NT2/D1 (cell line): ENCODE measurements around the gene IL12RB1.
"Not testable (repeated sequence)": the region's sequence is repeated elsewhere in the genome, so short reads cannot be mapped to it uniquely, and the experiment has no call there.

Experiments
- DNase-seq: peaks from one replicate; pipeline ENCODE4 v3.0.0-alpha.2; 2011; ENCODE audit warnings: low read depth, low spot score
- H3K27me3 ChIP-seq: 2 replicates; pipeline ENCODE4 v1.6.0; 2011; ENCODE audit warnings: mild to moderate bottlenecking; ENCODE audit not compliant: insufficient read length, insufficient read depth
- H3K36me3 ChIP-seq: 2 replicates; pipeline ENCODE4 v1.6.1; 2011; ENCODE audit warnings: mild to moderate bottlenecking, low read length, mixed read lengths; ENCODE audit not compliant: insufficient read depth, insufficient read length
- H3K4me1 ChIP-seq: 2 replicates; pipeline ENCODE4 v1.5.1; 2011; ENCODE audit not compliant: insufficient read depth, insufficient read length
- H3K4me3 ChIP-seq: 2 replicates; pipeline ENCODE4 v1.5.1; 2011; ENCODE audit warnings: low read depth; ENCODE audit not compliant: insufficient read length
- H3K9ac ChIP-seq: 2 replicates; pipeline ENCODE4 v1.6.0; 2011; ENCODE audit warnings: low read depth; ENCODE audit not compliant: insufficient read length
- H3K9me3 ChIP-seq: 2 replicates; pipeline ENCODE4 v1.5.1; 2011; ENCODE audit warnings: mild to moderate bottlenecking, low read length; ENCODE audit not compliant: insufficient read depth
- SUZ12 ChIP-seq: IDR thresholded peaks from 2 replicates; pipeline ENCODE4 v1.6.1; 2011; ENCODE audit not compliant: insufficient read length, insufficient read depth; ENCODE audit errors: extremely low read depth
- YY1 ChIP-seq: IDR thresholded peaks from 2 replicates; pipeline ENCODE4 v1.6.1; 2011; ENCODE audit not compliant: insufficient read length, insufficient read depth
- ZNF274 ChIP-seq: IDR thresholded peaks from 2 replicates; pipeline ENCODE4 v1.6.1; 2011; ENCODE audit warnings: mild to moderate bottlenecking, low read depth, low read length

Gene IL12RB1

DNA sequence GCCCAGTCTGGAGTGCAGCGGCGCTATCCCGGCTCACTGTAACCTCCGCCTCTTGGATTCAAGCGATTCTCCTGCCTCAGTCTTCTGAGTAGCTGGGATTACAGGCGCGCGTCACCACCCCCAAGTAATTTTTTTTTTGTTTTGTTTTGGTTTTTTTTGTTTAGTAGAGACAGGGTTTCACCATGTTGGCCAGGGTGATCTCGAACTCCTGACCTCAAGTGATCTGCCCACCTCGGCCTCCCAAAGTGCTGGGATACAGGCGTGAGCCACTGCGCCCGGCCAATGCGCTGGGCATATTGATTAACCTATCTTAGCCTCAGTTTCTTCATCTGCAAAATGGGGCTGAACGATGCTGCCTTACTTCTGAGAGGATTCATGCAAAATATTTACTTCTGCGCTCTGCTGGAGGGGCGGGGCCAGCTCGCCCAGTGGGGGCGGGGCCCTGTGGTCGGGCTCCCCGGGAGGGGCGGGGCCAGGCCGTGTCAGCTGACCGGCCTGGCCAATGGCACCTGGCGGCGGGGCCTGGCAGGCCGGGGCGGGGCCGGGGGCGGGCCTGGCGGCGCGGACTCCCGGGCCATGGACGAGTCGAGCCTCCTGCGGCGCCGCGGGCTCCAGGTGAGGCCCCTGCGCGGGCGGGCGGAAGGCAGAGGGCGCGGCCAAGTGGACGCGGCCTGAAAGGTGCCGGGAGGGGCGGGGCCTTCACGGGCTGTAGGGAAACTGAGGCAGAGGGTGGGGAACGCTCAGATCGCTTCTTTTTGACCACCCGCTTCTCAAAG, 10.7 kb upstream of the IL12RB1 start, which contains the start of gene MAST3:
Gene MAST3, plus strand, starts transcription at position 562 of the 776 bp plus-strand sequence. Its CDS starts 15 bp downstream, at position 577.
- Histone ChIP-seq H3K9ac (peak within 1 kb of the TSS; percentile 66), H3K4me3 (peak within 1 kb of the TSS; percentile 22), H3K27me3 (peaks cover 16% of the 10 kb centered on the region), H3K36me3 (no peaks in the 10 kb centered on the region), H3K9me3 (no peaks in the 10 kb centered on the region), H3K4me1 (peaks cover 21% of the 10 kb centered on the region)
- peak; percentile 66 for DNase-seq
- TF ChIP-seq ZNF274 (no peak), YY1 (no peak), SUZ12 (no peak)

GRCh38 chr19:18096258-18096657, 9.5 kb upstream of the IL12RB1 start:
- peaks cover 19% of the 10 kb centered on the region for H3K4me1 ChIP-seq
- no peak for DNase-seq
- TF ChIP-seq YY1 (no peak), ZNF274 (no peak), SUZ12 (no peak)
- H3K4me3 ChIP-seq, result no peak overlapping the region
- H3K27me3 ChIP-seq, result peaks cover 16% of the 10 kb centered on the region
- no peaks in the 10 kb centered on the region for H3K9me3 ChIP-seq
- no peak overlapping the region for H3K9ac ChIP-seq
- no peaks in the 10 kb centered on the region for H3K36me3 ChIP-seq

DNA sequence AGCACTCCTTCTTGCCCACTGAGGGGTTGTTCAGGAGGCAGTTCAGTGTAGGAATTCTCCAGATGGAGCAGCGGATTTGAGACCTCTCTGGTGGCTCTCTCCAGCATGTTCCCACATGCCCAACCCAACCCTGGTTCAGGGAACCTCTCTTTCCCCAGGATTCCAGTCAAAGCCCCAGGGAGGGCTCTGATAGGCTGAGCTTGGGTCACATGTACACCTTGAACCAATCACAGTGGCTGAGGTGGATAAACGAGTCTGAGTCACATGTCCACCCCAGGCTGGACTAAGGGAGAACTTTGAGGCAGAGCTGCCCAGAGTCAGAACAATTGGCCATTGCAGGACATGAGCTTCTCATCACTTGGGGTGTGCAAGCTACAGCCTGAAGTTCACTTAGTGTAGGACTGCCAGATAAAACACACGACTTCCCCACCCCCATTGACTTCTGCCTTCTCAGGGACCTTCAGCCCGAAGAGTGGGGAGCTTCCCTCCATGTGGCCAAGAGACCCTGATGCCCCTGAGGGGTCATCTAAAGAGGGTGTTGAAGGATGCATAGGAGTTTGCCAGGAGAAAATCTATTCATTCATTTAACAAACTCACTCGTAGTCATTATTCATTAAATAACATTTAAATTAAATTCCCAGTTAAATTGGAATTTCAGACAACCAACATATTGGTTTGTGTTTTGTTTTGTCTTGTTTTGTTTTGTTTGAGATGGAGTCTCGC, 6.9 kb upstream of the IL12RB1 start:
- Histone ChIP-seq H3K9ac (no peak overlapping the region), H3K4me1 (peaks cover 7% of the 10 kb centered on the region), H3K27me3 (peaks cover 8% of the 10 kb centered on the region), H3K9me3 (no peaks in the 10 kb centered on the region), H3K36me3 (no peaks in the 10 kb centered on the region), H3K4me3 (no peak overlapping the region)
- DNase-seq, result peak; percentile 38
- no peak for TF ChIP-seq SUZ12
- no peak for TF ChIP-seq ZNF274
- TF ChIP-seq YY1, result no peak

- DNase-seq, result no peak
- Histone ChIP-seq H3K9ac (no peak overlapping the region), H3K9me3 (no peaks in the 10 kb centered on the region), H3K4me1 (no peaks in the 10 kb centered on the region), H3K36me3 (no peaks in the 10 kb centered on the region), H3K27me3 (no peaks in the 10 kb centered on the region), H3K4me3 (no peak overlapping the region)
- no peak for TF ChIP-seq ZNF274
Observed at GRCh38 chr19:18091217-18091608, 4.5 kb upstream of the IL12RB1 start.

- DNase-seq, result no peak
- Histone ChIP-seq H3K4me3 (no peak overlapping the region), H3K27me3 (no peaks in the 10 kb centered on the region), H3K9me3 (no peaks in the 10 kb centered on the region), H3K36me3 (no peaks in the 10 kb centered on the region), H3K4me1 (no peaks in the 10 kb centered on the region), H3K9ac (no peak overlapping the region)
- TF ChIP-seq ZNF274, result no peak
- TF ChIP-seq YY1, result no peak
- no peak for TF ChIP-seq SUZ12
Observed at GRCh38 chr19:18090545-18091216, 3.9 kb upstream of the IL12RB1 start.

- Histone ChIP-seq H3K9me3 (no peaks in the 10 kb centered on the region), H3K4me1 (no peaks in the 10 kb centered on the region), H3K4me3 (no peak overlapping the region), H3K9ac (no peak overlapping the region), H3K27me3 (no peaks in the 10 kb centered on the region), H3K36me3 (no peaks in the 10 kb centered on the region)
- TF ChIP-seq YY1 (no peak), SUZ12 (no peak), ZNF274 (no peak)
- DNase-seq, result no peak
Observed at GRCh38 chr19:18089726-18090125, 3.0 kb upstream of the IL12RB1 start.

DNA sequence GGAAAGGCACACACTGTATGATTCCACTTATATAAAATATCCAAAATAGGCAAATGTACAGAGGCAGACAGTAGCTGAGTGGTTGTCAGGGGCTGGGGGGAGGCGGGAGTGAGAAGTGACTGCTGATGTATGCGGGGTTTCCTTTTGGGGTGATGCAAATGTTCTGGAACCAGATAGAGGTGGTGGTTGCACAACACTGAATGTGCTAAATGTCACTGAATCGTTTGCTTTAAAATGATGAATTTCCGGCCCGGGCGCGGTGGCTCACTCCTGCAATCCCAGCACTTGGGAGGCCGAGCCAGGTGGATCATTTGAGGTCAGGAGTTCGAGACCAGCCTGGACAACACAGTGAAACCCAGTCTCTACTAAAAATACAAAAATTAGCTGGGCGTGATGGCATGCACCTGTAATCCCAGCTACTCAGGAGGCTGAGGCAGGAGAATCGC, 2.4 kb upstream of the IL12RB1 start:
- H3K27me3 ChIP-seq, H3K36me3 ChIP-seq, H3K4me1 ChIP-seq, H3K9ac ChIP-seq, DNase-seq, H3K9me3 ChIP-seq, H3K4me3 ChIP-seq: not testable (repeated sequence)
